Osteocyte (in vitro differentiated cells): ENCODE measurements around the gene PRR29. TPM values are rescaled to one million over a fixed set of nuclear protein-coding genes. Genes with fewer than 3 reads are reported as not detected.

Experiments used
- DNase-seq: peaks from one replicate; pipeline ENCODE4 v3.0.0; 2021; ENCODE audit warnings: mixed read lengths; ENCODE audit not compliant: unreplicated experiment; ENCODE audit errors: extremely low spot score
- H3K27ac Mint-ChIP-seq: one replicate; pipeline ENCODE4 v1.8.0; 2021; ENCODE audit warnings: mild to moderate bottlenecking, mixed read lengths; ENCODE audit not compliant: unreplicated experiment
- H3K27me3 Mint-ChIP-seq: one replicate; pipeline ENCODE4 v1.8.0; 2021; ENCODE audit warnings: mixed read lengths; ENCODE audit not compliant: unreplicated experiment
- H3K36me3 Mint-ChIP-seq: one replicate; pipeline ENCODE4 v1.8.0; 2021; ENCODE audit warnings: mixed read lengths; ENCODE audit not compliant: unreplicated experiment
- H3K4me1 Mint-ChIP-seq: one replicate; pipeline ENCODE4 v1.8.0; 2021; ENCODE audit warnings: mixed read lengths; ENCODE audit not compliant: unreplicated experiment
- H3K4me3 Mint-ChIP-seq: one replicate; pipeline ENCODE4 v1.8.0; 2021; ENCODE audit warnings: mild to moderate bottlenecking, moderate library complexity, mixed read lengths; ENCODE audit not compliant: unreplicated experiment
- H3K9me3 Mint-ChIP-seq: one replicate; pipeline ENCODE4 v1.8.0; 2021; ENCODE audit warnings: mixed read lengths; ENCODE audit not compliant: unreplicated experiment
- total RNA-seq: library from RNA; stranded (reverse); gene quantifications from 2 replicates; pipeline ENCODE4 v1.2.1, GENCODE V29; 2021
- TF ChIP-seq, protein P1 (sequence below): fragments of 200-600 bp; sonication (generic); IDR thresholded peaks from 2 replicates; pipeline ENCODE4 v1.5.0; 2021; ENCODE audit warnings: antibody characterized with exemption, mild to moderate bottlenecking, moderate library complexity

The PRR29 gene
- total RNA-seq, 1 donor from 2014 or later = not detected

DNA sequence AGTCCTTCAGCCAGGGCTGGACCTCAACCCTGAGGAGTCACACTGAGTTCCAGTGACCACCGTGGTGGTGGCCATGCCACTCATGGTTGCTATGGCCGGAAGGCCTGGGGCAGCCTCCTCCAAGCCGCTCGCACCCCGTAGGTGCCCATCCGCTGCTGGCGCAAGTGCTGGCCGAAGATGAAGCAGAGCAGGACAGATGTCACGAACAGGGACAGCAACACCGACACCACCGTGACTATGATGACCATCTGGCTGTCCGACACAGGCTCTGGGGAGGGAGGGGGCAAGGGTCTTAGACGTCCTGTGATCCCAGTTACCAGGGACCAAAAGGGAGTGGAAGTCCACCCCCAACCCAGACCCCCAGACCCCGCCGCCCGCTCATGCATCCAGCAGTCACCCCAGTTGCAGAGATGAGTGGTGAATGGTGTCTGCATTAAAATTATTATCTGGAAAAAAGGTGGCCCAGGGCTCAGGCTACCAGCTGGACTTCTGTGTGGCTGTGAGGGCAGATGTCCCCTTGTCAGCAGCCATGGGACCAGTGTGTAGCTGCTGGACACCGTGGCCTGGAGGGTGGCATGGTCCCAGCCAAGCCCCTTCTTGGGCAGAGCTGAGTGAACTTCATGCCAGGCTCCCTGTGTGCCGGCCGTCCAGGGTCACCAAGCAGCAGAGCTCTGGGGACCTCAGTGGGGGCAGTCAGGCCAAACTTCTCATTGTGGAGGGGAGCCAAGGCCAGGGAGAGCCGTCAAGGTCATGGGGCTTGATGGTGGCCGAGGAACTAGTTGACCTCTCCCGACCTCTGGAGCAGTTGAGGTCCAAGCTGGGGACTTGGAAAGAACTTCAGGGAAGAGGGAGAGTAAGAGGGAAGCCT is 4.7 kb downstream of the PRR29 start:
- DNase-seq = no peak
- H3K27me3 Mint-ChIP-seq = peaks cover under 1% of the 10 kb centered on the region
- H3K36me3 Mint-ChIP-seq = no peaks in the 10 kb centered on the region
- H3K4me1 Mint-ChIP-seq = peaks cover 10% of the 10 kb centered on the region
- H3K9me3 Mint-ChIP-seq = no peaks in the 10 kb centered on the region
- H3K4me3 Mint-ChIP-seq = no peak overlapping the region
- TF ChIP-seq, protein P1, sequence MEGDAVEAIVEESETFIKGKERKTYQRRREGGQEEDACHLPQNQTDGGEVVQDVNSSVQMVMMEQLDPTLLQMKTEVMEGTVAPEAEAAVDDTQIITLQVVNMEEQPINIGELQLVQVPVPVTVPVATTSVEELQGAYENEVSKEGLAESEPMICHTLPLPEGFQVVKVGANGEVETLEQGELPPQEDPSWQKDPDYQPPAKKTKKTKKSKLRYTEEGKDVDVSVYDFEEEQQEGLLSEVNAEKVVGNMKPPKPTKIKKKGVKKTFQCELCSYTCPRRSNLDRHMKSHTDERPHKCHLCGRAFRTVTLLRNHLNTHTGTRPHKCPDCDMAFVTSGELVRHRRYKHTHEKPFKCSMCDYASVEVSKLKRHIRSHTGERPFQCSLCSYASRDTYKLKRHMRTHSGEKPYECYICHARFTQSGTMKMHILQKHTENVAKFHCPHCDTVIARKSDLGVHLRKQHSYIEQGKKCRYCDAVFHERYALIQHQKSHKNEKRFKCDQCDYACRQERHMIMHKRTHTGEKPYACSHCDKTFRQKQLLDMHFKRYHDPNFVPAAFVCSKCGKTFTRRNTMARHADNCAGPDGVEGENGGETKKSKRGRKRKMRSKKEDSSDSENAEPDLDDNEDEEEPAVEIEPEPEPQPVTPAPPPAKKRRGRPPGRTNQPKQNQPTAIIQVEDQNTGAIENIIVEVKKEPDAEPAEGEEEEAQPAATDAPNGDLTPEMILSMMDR = no peak
- no peak overlapping the region for H3K27ac Mint-ChIP-seq

DNA sequence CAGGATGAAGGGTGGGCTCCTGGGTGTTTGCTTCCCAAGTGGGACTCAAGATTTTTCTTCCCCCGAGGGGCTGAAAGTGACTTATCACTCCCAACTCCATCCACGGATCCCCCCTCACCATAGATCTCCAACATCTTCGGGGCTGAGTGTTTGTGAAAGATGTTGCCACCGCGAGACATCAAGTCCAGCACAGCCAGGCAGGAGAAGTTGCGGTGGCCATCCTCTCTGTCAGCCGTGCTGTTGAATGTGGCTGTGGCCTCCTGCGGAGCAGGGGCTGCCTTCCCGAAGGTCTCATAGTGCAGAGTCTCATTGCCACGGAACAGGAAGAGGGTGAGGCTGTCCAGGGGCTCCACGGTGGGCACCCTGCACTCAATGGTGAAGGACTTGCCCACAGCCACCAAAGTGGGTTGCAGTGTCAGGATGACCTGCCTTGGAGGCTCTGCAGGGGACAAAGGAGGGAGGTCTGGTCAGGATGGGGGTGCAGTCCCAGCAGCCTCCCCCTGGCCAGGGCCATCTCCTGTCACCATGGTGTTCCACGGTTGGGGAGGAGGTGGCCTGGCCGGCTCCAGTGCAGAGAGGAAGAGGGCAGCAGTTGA is 5.5 kb downstream of the PRR29 start:
- H3K36me3 Mint-ChIP-seq = no peaks in the 10 kb centered on the region
- no peak overlapping the region for H3K4me3 Mint-ChIP-seq
- no peak overlapping the region for H3K27ac Mint-ChIP-seq
- no peaks in the 10 kb centered on the region for H3K9me3 Mint-ChIP-seq
- TF ChIP-seq, protein P1 = no peak
- peaks cover 10% of the 10 kb centered on the region for H3K4me1 Mint-ChIP-seq
- no peaks in the 10 kb centered on the region for H3K27me3 Mint-ChIP-seq
- no peak for DNase-seq

DNA sequence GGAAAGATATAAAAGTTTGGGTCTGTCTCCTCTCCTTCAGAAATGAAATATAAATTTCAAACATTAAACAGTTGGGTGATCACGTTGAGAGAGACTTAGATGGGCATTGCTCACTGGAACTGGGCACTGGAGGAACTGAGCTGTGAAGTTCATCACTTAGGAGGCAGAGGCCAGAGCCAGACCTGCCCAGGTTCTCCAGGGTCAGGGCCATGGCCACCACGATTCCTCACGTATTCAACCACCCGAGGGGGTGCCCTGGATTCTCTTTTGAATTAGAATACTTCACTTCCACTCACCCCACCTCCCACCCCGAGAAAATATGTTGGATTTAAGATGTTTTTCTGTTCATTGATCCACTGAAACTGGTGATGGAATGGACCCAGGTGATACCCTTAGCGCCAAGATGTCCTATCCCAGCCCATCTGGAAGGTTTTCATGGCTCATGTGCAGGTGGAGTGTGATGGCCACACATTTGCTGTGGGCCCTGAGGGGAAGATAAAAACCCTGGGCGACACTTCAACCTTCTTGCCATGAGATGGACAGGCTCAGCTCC is 6.1 kb downstream of the PRR29 start:
- TF ChIP-seq, protein P1 = no peak
- H3K4me3 Mint-ChIP-seq = no peak overlapping the region
- peaks cover 10% of the 10 kb centered on the region for H3K4me1 Mint-ChIP-seq
- no peaks in the 10 kb centered on the region for H3K36me3 Mint-ChIP-seq
- H3K27me3 Mint-ChIP-seq = no peaks in the 10 kb centered on the region
- DNase-seq = no peak
- no peaks in the 10 kb centered on the region for H3K9me3 Mint-ChIP-seq
- H3K27ac Mint-ChIP-seq = no peak overlapping the region

DNA sequence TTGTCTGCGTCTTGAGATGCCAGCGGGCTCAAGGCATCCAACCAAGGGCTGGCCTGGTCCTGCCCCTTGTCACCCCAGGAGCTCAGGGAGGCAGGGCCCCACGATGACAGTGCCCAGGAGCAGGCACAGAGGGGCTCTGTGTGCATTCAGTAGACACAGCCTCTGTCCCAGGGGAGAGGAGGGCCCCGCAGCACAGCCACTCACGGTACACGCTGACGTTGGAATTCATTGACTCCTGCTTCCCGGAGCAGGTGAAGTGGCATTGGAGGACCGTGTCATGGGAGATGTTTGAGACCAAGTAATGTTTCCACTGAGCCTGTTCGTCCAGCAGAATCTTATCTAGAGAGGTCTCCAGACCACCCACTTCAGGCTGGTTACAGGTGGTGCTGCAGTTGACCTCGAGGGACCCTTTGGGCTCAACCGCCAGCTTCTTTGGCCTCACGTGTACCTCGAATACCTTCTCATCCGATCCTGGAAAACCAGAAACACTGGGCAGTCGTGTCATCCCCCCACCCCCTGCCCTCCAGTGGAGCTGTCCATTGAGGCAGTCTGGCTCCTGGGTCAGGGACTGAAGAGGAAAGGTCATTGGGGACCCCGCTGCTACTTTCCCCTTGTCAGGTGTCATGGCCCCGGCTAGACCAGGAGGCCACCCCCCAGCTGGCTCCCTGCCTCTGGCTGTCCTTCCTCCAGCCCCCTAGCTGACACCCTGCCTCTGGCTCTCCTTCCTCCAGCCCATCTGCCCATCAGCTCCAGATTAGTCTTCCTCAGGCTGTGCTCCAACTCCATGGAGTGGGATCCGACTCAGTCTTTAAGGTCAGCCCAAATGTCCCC is 7.0 kb downstream of the PRR29 start:
- Mint-ChIP-seq H3K4me1 (peaks cover 10% of the 10 kb centered on the region), H3K27me3 (peaks cover 5% of the 10 kb centered on the region), H3K36me3 (no peaks in the 10 kb centered on the region), H3K27ac (no peak overlapping the region), H3K9me3 (no peaks in the 10 kb centered on the region), H3K4me3 (no peak overlapping the region)
- TF ChIP-seq, protein P1 = no peak
- DNase-seq = no peak
